Stimulated activated CD8-positive, alpha-beta memory T cell treated with anti-CD3 and anti-CD28 coated beads, Interleukin-4, amount 100 ng/mL, for 4 hours (primary cell): Measurements from ENCODE around the gene FOXO3.
"Not testable (repeated sequence)": the region's sequence is repeated elsewhere in the genome, so short reads cannot be mapped to it uniquely, and the experiment has no call there.

Experiments
- DNase-seq, 2 donors: peaks; one replicate each; pipeline ENCODE4 v3.0.0-alpha.2; 2020; ENCODE audit warnings: low read depth in 2 of 2, low spot score in 1 of 2

FOXO3 gene

GRCh38 chr6:108656836-108657235 is 96.1 kb downstream of the FOXO3 start:
- DNase-seq = no peak

GRCh38 chr6:108658174-108658573 is 97.5 kb downstream of the FOXO3 start:
- no peak for DNase-seq

DNA sequence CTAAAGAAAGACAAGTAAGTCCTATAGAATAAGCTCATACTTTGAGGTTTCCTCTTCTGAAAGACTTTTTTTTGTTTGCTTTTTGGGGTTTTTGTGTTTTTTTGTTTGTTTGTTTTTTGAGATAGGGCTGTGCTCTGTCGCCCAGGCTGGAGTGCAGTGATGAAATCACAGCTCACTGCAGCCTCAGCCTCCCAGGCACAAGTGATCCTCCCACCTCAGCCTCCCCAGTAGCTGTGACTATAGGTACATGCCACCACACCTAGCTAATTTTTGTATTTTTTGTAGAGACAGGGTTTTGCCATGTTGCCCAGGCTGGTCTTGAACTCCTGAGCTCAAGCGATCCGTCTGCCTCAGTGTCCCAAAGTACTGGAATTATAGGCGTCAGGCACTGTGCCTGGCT is 98.1 kb downstream of the FOXO3 start:
- not testable (repeated sequence) for DNase-seq

DNA sequence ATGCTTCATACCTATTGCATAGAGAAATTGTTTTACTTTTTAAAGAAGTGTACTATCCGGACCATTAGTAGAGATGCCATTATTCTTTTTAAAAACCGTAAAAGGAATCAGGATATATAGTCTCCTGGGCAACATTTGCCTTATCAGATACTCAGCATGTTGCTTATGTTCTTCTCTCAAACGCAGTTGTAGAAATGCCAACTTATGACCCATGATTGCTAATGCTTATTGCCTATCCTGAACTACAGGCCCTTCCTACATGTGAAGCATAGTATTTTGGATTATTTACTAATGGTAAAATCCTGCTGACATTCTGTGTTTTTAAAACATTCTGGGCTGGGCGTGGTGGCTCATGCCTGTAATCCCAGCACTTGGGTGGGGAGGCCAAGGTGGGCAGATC is 99.5 kb downstream of the FOXO3 start:
- no peak for DNase-seq

GRCh38 chr6:108661430-108661829 is 100.7 kb downstream of the FOXO3 start:
- DNase-seq = no peak

GRCh38 chr6:108661982-108662381 is 101.3 kb downstream of the FOXO3 start:
- no peak for DNase-seq

GRCh38 chr6:108662702-108663101 is 102.0 kb downstream of the FOXO3 start:
- no peak for DNase-seq

GRCh38 chr6:108663494-108664064 is 102.9 kb downstream of the FOXO3 start:
- not testable (repeated sequence) for DNase-seq

DNA sequence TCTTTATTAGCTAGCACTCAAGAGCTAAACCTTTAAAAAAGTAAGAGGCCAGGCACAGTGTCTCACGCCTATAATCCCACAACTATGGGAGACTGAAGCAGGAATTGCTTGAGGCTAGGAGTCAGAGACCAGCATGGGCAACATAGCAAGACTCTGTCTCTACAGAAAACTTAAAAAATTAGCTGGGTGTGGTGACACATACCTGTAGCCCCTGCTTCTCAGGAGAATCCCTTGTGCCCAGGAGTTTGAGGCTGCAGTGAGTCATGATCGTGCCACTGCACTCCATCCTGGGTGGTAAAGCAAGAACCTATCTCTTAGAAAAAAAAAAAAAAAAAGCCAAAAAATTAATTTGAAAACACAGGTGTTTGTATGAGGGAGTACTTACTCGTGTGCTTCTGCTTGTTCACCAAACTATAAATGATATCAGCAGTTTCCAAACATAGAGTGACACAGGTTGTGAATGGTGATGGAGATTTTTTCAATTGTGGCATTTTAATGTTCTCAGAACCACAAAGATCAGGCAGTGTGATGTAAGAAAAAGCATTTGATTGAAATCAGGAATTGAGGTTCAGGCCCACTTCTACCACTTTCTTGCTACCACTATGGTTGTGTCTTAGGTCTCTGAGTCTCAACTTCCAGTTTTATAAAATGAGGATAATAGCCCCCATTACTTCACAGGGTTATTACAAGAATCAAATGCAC is 104.9 kb downstream of the FOXO3 start:
- DNase-seq = no peak

GRCh38 chr6:108666656-108667260 is 106.0 kb downstream of the FOXO3 start:
- DNase-seq = no peak

- DNase-seq = no peak
Observed at GRCh38 chr6:108667993-108668392, 107.3 kb downstream of the FOXO3 start.

- no peak for DNase-seq
Observed at GRCh38 chr6:108669673-108670072, 109.0 kb downstream of the FOXO3 start.

GRCh38 chr6:108671175-108671574 is 110.5 kb downstream of the FOXO3 start:
- no peak for DNase-seq

GRCh38 chr6:108671790-108672189 is 111.1 kb downstream of the FOXO3 start:
- no peak for DNase-seq

GRCh38 chr6:108672641-108673040 is 111.9 kb downstream of the FOXO3 start:
- no peak for DNase-seq

GRCh38 chr6:108673153-108673552 is 112.4 kb downstream of the FOXO3 start:
- no peak for DNase-seq

- no peak for DNase-seq
Observed at GRCh38 chr6:108673602-108674001, 112.9 kb downstream of the FOXO3 start.

DNA sequence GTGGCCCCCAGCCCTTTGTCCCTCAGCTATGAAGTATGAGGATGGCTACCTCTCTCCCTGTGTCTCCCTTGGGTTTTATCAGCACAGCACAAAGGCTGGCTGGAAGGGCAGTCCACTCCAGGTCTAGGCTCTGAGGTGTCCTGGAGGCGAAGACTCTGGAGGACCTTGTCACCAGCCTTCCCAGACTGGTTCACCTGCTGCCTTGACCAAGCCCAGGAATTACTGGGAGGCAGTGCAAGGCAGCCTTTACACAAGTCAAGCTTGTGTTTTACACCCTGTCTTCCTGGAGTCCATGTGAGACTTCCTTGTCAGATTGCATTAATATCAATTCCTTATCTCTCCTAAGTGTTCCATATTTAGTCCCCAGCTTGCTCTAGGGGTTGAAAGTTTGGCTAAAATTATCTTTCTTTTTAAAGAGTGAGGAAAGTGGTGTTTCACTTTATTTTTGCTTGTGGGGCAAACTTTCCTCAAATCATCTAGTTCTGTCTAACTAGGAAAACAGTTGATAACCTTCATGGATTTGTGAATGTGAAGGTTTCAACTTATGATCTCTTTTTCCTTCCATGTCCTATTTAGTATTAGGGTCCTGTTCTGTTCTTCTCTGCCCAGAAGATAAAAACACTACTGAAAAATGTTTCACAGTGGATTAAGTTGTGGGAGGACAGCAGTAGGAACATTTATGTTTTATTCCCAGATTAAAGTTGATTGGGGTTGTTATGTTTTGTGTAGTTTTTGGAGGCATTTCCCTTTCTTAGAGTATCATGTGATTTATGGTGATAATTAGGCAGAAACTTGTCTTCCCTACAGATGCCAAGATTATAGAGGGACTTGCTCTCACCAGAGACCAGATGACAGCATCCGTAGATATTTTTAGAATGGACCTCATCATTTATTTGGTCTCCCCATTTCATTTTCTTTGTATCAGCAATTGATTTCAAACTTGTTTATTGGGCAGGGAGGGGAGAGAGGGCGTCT is 114.8 kb downstream of the FOXO3 start:
- no peak for DNase-seq

DNA sequence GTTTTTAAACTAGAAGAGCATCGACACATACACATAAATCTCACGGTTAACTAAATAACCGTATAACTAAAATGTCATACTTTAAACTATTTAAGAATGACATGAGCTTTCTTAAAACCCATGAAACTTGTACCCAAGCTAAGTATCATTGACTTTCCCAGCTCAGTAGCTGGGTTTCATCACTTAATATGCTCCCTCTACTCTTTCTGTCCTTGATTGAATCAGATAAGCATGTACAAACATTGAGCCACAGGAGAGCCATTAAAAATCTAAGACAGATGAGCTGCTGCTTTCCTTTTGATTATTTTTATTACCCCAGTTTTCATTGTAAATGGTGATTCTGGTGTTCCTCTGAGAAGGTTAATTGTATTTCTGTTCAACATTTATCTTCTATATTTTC is 115.8 kb downstream of the FOXO3 start:
- DNase-seq = no peak

DNA sequence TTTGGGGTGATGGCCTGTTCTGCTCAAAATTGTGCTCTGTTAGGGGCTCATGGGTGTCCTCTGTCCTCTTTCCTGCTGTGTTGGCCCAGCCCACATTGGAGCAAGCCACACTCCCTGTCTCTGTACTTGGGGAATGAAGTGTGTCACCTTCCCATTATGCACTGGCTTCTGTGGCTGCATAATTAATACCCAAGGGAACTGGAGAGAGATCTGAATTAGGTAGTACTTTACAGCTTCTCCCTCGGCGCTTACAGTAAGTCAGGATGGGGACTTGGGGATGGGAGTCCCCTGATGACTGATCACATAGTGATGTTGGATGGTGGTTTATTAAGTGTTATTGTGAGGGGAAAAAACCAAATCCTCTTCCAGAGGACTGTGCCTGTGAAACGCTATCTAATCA is 116.6 kb downstream of the FOXO3 start:
- no peak for DNase-seq

DNA sequence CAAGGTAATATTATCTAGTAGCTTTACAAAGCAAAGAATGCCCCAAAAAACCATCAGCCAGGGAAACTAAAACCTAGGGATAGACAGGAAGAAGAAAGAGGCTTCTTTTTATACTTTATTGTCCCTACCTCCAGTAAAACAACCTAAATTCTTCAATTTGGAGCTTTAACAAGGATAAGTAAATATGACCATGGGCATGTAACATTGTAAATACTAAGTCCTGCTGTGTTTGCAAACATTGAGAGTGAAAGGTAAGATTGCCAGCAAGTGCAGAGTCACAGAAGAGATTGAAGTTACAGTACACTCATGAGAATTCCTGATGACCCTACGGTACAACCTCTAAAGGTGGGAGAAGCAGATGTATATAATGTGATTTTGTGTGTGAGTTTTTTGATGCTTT is 117.2 kb downstream of the FOXO3 start:
- no peak for DNase-seq

DNA sequence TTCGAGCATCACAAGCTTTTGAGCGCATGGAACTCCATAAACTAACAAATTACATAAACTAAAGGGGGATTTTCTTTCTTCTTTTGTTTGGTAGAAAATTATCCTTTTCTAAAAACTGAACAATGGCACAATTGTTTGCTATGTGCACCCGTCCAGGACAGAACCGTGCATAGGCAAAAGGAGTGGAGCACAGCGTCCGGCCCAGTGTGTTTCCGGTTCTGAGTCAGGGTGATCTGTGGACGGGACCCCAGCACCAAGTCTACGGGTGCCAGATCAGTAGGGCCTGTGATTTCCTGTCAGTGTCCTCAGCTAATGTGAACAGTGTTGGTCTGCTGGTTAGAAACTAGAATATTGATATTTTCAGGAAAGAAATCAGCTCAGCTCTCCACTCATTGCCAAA is 119.6 kb downstream of the FOXO3 start:
- not testable (repeated sequence) for DNase-seq
